SH-SY5Y (cell line): ENCODE data around the gene LARP1.
A peak's percentile ranks its signal among the peaks of the same experiment; 100 is the strongest.

Experiments used
- GATA2 ChIP-seq: IDR thresholded peaks from 2 replicates; pipeline ENCODE4 v1.6.1; 2011; ENCODE audit warnings: mild to moderate bottlenecking, low read depth, low read length
- GATA3 ChIP-seq: IDR thresholded peaks from 2 replicates; pipeline ENCODE4 v1.6.1; 2011; ENCODE audit warnings: low read depth, mild to moderate bottlenecking, low read length, moderate library complexity

Gene LARP1

DNA sequence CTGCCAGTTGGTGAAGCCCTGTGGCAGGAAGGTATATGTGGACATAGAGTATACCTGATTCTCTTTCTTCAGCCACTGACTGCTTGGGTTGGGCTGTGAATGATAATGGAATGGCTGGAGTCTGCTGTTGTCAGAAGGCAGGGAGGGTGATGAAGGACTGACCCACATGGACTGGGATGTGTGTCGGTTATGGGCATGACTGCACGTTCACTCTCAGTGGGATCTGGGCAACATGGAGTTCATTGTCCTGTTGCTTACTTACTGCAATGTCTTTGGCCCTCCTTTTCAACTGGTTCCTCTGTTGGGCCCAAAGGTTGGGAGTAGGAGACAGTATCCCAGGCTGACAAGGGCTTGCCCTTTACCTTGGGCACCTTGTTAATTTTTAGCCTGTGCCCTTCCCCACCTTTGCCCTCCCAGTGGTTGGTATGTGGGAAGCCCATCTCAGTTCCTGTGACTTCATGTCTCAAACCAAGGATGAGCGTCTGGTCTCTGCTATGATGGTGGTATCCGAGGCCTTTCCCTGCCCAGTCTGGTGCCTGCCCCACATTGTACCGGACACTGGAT is 60.6 kb downstream of the LARP1 start:
- TF ChIP-seq GATA3, result no peak
- no peak for TF ChIP-seq GATA2

DNA sequence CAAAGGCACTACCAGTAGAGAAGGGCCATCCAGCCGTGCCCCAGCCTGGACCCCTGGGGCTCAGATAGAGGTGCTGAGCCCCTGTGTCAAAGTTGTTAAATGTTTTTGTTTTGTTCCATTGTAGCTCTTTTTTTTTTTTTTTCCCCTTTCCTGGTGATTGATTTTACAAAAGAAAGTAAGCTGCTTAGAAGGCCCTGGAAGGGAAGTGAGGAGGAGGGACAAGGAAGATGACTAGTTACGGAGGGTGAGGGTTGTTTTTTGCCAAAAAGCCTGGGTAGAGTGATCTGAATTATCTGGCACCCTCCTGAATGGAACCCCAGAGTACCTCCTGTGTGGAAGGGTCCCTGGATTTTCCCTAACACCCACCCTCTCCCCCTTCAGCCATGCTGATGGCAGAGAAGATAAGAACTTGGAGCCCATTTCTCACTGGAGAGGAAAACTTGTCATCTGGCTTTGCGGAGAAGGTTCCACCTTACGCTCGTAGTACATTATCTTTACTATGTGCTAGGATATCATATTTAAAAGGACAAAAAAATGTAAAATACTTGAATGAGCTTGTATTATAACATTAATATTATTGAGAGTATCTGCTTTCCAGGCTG is 61.8 kb downstream of the LARP1 start:
- TF ChIP-seq GATA3 (peak; percentile 53; the same call in 1 of the 2 replicates), GATA2 (peak; percentile 80)

DNA sequence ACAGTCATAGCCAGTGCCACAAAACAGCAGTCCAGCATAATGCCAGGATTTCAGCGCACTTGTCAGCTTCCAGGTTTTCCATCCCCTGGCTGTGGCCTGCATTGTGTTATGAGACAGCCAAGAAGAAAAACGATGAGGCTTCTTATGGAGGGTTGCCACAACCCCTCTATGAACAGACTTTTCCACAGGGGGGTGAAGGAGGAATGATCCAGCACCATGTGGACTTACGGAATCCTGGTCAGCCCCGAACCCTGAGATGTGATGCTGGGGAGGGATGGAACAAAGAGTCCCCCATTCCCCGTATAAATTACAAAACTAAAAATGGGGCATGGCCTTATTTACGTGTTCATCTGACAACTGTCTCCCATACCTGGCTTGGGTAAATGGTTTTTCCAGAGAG is 62.6 kb downstream of the LARP1 start:
- no peak for TF ChIP-seq GATA3
- no peak for TF ChIP-seq GATA2

DNA sequence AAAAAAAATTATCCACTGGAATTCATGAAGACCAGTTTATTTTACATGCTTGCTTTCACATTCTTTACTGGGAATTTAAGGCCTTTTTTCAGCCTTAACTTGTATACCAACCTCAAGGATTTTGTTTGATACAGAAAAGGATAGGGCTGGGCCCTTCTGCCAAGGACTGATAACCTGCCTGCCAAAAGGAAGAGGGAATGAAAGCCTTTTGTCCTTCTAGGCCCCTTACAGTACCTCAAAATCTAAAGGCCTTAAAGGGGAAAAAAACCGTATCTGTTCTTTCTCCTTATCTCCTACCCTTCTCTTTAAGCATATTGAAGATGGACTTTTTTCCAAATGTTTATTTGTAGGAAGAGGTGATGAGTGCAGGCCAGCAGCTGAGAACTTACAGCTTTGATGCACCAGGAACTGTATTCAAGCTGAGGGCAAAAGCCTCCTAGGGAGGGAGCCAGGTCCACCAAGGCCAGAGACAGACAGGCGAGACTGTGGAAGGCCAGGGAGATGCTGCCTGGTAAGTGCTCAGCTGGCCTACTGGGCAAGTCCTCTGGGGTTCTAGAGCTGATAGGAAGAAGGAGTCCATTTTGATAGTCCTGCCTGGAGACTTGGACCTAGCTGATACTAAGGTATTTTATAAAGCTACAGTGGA is 63.4 kb downstream of the LARP1 start:
- TF ChIP-seq GATA3 (no peak), GATA2 (no peak)

DNA sequence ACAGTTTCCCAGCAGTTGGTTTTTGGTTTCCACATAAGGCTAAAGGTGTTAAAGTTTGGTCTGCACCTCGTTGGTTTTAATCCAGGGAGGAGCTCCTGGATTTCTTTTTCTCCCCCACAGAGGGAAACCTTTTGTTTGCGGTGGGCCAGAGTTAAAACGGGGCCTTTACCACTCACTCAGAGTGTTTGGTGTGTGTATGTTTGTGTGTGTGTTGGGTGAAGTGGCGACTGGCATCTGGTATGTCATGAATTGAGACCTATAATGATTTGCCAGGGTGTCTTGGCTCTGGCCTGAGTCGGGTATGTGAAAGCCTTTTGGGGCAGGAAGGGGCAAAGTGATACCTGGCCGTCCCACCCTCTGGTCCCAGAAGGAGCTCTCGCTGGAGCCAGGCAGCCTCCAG is 64.4 kb downstream of the LARP1 start:
- TF ChIP-seq GATA3, result no peak
- TF ChIP-seq GATA2, result no peak

DNA sequence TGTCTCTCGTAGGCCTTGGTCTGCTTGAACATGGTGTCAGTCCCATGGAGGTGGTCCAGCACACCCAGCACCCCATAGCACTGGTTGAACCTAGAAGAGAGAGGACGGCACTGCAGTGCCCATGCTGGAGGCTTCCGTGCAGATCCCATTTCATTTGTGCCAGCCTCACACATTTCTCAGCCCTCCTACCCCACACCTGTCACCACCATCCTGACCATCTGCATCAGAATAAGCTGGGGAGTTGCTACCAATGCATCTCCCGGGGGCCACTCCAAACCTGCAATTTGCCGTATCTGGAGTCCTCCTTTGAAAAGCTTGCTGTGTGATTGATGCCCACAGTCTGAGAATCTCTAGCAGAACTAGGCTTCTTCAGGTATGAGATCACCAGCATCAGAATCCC is 65.2 kb downstream of the LARP1 start:
- no peak for TF ChIP-seq GATA2
- no peak for TF ChIP-seq GATA3

DNA sequence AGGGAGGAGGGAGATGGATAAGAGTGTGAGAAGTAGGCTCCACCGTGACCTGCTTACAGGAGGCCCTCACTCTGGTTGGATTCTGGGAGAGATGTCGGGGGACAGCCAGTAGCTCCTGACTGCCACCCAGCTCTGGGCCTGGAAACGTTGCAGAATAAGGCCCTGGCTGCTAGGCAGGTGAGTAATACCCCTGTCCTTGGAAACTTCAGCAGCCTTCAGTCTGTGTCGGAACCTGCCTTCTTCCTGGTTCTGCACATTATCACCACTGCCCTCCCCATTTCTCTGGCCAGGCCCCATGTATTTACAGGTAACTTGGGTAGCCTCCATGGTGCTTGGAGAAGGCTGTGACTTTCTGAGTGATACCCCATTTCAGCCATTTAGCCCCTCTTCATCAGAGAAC is 68.4 kb downstream of the LARP1 start:
- TF ChIP-seq GATA3, result no peak
- no peak for TF ChIP-seq GATA2

DNA sequence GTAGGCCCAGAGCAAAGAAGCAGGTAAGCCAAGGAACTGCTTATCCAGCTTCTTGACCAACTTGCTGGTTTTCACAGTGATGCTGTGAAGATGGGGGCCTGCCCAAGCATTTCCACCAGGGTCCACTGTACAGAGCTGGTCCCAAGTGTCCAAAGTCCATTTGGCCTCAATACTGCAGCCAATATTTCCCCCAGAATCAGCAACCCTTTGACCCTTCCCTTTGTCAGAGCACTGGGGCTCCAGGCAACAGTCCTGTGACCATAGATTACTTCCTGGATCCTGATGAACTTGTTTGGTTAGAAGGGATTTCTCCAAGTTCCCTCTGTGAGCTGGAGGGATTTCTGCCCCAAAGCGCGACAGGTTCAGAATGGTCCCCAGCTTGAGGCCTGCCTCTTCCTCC is 68.9 kb downstream of the LARP1 start:
- TF ChIP-seq GATA3, result no peak
- TF ChIP-seq GATA2, result no peak

DNA sequence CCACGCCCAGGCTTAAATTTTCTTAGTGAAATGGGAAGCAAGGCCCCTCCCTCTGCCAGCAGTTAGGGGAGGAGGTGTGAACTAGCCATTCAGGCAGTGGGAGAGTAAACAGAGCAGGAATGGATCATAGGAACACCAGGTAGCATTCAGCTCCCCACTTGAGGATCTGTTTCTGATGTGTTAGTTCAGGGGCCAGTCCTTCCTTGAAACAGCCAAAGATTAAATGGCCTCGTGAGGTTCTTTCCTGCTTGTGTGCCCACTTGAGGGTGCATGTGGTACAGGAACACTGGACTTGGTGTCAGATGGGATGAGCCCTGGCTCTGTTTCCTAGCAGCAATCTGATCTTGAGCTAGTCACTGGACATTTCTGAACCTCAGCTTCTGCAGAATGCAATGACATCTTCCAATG is 74.0 kb downstream of the LARP1 start:
- TF ChIP-seq GATA2, result no peak
- no peak for TF ChIP-seq GATA3

DNA sequence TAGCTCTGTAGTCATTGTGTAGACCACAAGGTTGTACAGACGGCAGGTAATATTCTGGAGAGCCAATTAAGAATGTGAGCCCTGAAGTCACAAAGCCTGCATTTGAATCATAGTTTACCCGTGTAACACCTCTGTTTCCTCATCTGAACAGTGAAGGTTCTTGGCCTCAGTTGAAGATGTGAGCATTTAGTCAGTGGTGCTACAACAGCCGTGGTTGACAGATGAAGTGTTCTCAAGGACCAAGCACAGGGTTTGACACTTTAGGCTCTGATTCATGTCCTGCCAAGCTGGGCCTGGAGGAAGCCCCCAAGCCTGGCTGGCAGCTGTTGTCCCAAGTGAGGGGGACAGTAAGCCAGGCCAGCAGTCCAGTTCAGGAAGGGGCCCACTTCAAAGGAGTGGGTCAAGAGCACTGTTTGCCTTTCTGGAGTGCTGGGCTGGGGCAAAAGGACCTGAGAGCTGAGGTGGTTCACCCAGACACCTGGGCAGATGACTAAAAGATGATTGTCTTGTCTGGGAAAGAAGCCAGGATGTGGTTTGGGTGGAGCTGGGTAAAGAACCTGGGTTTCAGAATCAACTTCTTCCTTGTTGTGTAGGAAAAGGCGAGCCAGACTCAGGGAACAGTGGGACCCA is 74.5 kb downstream of the LARP1 start:
- TF ChIP-seq GATA3 (no peak), GATA2 (no peak)

DNA sequence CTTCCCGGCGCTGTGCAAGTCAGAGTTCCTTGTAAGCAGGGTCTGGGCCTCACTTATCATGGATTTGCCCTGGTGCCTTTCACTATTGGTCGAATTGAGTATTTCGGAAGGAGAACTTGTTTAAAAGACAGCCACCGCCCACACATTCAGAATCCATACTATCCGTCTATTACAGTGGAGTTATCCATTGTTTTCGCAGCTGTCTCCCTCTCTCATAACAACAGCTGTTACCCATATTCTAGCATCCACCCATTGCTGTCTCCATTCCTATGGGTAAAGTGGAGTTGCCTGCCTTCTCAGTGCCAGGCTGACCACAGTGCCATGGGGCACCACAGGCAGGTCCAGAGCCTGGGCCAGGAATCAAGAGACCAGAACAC is 75.0 kb downstream of the LARP1 start:
- TF ChIP-seq GATA3, result no peak
- no peak for TF ChIP-seq GATA2

DNA sequence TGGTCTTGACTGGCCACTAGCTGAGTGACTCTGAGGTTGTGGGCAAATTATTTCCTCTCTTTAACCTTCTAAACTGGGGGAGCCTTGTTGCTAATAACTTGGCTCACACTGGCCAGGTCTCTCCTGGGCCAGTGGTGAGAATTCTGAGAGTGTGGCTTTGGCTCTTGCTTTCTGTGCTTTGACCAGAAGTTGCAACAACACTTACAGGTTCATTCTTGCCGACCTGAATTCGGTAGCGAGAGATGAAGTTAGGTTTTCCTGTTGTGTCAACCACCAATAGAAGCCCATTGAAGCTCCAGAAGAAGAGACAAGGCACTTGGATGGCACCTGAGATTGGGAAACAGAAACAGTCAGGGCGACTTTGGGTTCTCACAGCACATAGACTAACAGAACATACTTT is 75.4 kb downstream of the LARP1 start:
- TF ChIP-seq GATA2 (no peak), GATA3 (no peak)

DNA sequence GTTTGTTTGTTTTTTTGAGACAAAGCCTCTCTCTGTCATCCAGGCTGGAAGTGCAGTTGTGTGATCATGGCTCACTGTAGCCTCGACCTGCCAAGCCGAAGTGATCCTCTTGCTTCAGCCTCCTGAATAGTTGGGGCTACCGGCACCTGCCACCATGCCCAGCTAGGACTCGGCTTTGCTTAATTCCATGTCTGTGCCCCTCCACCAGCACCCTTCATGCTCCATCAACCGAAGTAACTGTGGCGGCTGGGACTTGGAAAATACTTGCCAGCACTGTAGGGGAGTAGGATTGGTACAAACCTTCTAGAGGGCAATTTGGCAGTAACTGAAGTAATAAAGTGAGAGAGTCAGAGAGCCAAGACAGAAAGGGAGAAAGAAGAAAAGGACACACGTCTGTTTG is 76.3 kb downstream of the LARP1 start:
- TF ChIP-seq GATA2 (no peak), GATA3 (no peak)

DNA sequence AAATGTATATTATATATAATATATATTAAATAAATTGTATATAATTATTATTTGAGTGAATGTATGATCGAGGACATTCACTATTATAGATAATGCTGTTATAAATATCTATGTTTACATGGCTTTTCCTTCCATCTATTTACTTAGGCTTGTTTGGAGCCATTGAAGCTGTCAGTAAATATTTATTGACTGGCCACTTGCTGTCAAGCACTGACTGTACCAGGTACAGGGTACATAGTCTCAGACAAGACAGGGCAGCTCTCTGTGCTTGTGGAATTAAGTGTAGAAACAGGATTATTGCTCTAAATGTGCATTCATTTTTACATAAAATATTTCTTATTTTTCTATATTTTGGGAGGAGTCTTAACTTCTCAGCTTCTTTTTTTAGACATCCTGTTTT is 78.9 kb downstream of the LARP1 start:
- TF ChIP-seq GATA2 (no peak), GATA3 (no peak)

DNA sequence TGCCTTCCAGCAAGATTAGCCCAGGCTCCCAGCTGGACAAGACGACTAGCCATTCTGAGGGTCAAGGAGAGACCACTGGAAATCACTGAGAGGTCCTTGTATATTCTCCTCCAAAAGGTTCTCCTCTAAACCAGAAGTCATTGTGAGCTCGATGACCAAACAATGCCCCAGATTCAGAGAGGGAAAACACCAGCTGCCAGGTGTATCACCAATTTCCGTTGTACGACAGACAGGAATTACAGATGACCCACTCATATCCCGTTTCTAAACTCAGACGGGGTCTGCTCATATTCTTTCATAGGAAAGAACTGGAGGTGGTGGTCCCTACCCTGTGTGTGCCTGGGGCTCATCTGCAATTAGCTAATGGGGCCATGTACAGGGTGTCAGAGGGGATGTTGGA is 81.0 kb downstream of the LARP1 start:
- TF ChIP-seq GATA2, result no peak
- no peak for TF ChIP-seq GATA3
